Osteoblast (primary cell): Measurements from ENCODE around the gene AUTS2. TPM values are rescaled to one million over a fixed set of nuclear protein-coding genes. Genes with fewer than 3 reads are reported as not detected.
A peak's percentile ranks its signal among the peaks of the same experiment; 100 is the strongest.

Source experiments
- DNase-seq: peaks from one replicate; pipeline ENCODE4 v3.0.0; 2011; ENCODE audit warnings: low spot score, mixed read lengths; ENCODE audit not compliant: insufficient read length; ENCODE audit errors: missing footprints
- H2AFZ ChIP-seq: 2 replicates; pipeline ENCODE4 v1.6.0; 2011; ENCODE audit warnings: mild to moderate bottlenecking, low read length
- H3K27ac ChIP-seq: 2 replicates; pipeline ENCODE4 v1.5.1; 2011; ENCODE audit warnings: mild to moderate bottlenecking, low read depth, low read length, moderate library complexity
- H3K27me3 ChIP-seq: 2 replicates; pipeline ENCODE4 v1.6.0; 2012; ENCODE audit warnings: mild to moderate bottlenecking, control low read depth, inconsistent platforms, low read length, moderate library complexity; ENCODE audit not compliant: insufficient read depth
- H3K36me3 ChIP-seq: 2 replicates; pipeline ENCODE4 v1.5.1; 2011; ENCODE audit warnings: mild to moderate bottlenecking, low read length, control low read depth, moderate library complexity; ENCODE audit not compliant: insufficient read depth
- H3K4me1 ChIP-seq: 2 replicates; pipeline ENCODE4 v1.5.1; 2011; ENCODE audit warnings: mild to moderate bottlenecking, low read length, control low read depth, moderate library complexity; ENCODE audit not compliant: insufficient read depth
- H3K4me2 ChIP-seq: 2 replicates; pipeline ENCODE4 v1.6.0; 2011; ENCODE audit warnings: mild to moderate bottlenecking, low read length; ENCODE audit not compliant: insufficient read depth
- H3K4me3 ChIP-seq: fragments of 200-600 bp; sonication (generic); 3 replicates; pipeline ENCODE4 v1.5.1; 2012; ENCODE audit warnings: mild to moderate bottlenecking, low read length, inconsistent platforms; ENCODE audit not compliant: insufficient read depth
- H3K79me2 ChIP-seq: 2 replicates; pipeline ENCODE4 v1.6.0; 2012; ENCODE audit warnings: mild to moderate bottlenecking, low read length, control low read depth, inconsistent platforms; ENCODE audit not compliant: insufficient read depth
- H3K9me3 ChIP-seq: 2 replicates; pipeline ENCODE4 v1.5.1; 2011; ENCODE audit warnings: low read depth, low read length, control low read depth
- H4K20me1 ChIP-seq: 2 replicates; pipeline ENCODE4 v1.6.0; 2012; ENCODE audit warnings: mild to moderate bottlenecking, low read length, control low read depth; ENCODE audit not compliant: insufficient read depth
- total RNA-seq: library from RNA; depleted of rRNA; stranded (reverse); fragments of >200 nt; gene quantifications from 2 replicates; pipeline ENCODE4 v1.2.3, GENCODE V29; 2012
- TF ChIP-seq, protein P1 (sequence below): IDR thresholded peaks from 2 replicates; pipeline ENCODE4 v1.5.1; 2011; ENCODE audit warnings: mild to moderate bottlenecking, low read depth, low read length, moderate library complexity; ENCODE audit errors: extremely low read depth

Gene AUTS2
- total RNA-seq, 1 donor: 15.2 TPM

DNA sequence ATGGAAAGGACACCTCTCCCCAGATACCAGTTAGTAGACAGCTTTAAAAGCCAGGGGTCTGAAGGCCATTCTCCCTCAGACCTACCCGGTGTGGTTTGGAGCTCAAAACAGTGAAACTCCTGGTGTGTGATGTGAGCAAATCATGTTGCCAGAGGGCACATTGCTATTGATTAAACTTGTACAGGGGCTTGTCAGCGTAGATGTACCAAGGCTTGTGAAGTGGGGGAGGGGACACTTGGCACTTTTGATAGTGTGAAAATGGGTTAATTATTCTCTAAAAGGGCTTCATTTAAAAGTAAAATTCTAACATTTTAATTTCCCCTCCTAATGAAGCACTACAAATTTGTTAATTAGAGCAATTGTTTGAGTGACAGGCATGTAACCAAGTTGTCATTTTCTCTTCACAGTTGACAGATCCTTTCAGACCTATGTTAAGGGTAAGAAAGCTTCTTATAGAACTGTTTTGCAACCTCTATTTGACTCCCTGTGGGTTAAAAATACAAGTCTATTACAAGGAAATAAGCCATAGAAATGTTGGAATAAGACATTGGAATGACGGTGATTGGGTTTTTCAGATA is 1176.8 kb downstream of the AUTS2 start:
- DNase-seq: no peak
- Histone ChIP-seq H3K4me1 (no peaks in the 10 kb centered on the region), H3K4me3 (no peak overlapping the region), H3K36me3 (peaks cover 11% of the 10 kb centered on the region), H3K9me3 (no peaks in the 10 kb centered on the region), H2AFZ (no peak overlapping the region), H3K27me3 (no peaks in the 10 kb centered on the region), H3K79me2 (no peaks in the 10 kb centered on the region), H3K27ac (no peak overlapping the region), H3K4me2 (no peak overlapping the region), H4K20me1 (no peaks in the 10 kb centered on the region)
- TF ChIP-seq, protein P1, sequence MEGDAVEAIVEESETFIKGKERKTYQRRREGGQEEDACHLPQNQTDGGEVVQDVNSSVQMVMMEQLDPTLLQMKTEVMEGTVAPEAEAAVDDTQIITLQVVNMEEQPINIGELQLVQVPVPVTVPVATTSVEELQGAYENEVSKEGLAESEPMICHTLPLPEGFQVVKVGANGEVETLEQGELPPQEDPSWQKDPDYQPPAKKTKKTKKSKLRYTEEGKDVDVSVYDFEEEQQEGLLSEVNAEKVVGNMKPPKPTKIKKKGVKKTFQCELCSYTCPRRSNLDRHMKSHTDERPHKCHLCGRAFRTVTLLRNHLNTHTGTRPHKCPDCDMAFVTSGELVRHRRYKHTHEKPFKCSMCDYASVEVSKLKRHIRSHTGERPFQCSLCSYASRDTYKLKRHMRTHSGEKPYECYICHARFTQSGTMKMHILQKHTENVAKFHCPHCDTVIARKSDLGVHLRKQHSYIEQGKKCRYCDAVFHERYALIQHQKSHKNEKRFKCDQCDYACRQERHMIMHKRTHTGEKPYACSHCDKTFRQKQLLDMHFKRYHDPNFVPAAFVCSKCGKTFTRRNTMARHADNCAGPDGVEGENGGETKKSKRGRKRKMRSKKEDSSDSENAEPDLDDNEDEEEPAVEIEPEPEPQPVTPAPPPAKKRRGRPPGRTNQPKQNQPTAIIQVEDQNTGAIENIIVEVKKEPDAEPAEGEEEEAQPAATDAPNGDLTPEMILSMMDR: no peak

DNA sequence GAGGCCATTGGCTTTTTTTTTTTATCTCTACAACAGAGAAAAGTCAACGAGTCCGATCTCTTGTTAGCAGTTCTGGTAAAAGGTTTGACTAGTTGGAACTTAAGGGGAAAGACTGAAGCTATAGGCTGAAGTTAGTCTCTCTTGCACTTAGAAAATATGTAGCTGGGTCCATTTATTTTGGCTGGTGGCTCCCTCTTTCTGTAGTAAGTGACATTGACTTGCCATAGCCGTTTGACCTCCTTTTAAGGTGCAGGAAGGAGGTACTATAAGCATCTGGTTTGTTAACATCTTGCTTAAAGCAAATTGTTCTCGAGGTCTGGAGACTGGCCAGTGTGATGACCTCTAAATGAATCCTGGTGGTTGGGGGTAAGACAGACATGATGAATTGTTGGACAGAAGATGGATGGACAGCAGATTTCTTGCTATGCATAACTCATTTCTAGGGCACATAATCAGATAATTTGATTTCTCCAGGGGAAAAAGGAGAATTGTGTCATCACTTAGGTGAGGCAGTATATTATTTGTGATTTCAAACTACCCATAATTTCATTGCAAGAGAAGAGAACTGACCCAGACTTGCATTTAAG is 1177.4 kb downstream of the AUTS2 start:
- Histone ChIP-seq H3K9me3 (no peaks in the 10 kb centered on the region), H3K4me1 (no peaks in the 10 kb centered on the region), H3K27me3 (no peaks in the 10 kb centered on the region), H3K79me2 (no peaks in the 10 kb centered on the region), H3K4me3 (no peak overlapping the region), H3K36me3 (peaks cover 11% of the 10 kb centered on the region), H3K27ac (no peak overlapping the region), H2AFZ (no peak overlapping the region), H3K4me2 (no peak overlapping the region), H4K20me1 (no peaks in the 10 kb centered on the region)
- DNase-seq: no peak
- TF ChIP-seq, protein P1: peak; percentile 30

DNA sequence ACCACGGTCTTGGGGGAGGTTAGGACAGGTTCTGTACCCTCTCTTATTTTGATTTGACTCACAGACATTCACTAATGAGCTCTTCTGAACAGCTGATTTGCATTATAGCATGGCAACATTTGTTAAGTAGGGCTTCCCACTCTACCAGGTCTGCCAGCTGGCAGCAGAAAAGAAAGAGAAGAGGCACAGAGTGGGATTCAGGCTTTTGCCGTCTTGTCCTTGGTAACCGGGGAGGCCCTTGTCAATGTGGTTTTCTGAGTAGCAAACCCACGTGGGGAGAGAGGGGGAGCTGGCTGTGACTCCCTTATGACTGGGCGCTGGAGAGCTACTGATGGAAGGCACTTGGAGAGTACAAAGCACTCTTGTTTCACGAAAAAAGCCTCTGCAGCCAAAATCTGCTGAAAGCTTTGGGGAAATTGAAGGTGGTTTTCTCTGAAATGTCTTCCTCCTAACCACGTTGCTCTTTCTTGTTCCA is 1178.4 kb downstream of the AUTS2 start:
- Histone ChIP-seq H3K27me3 (no peaks in the 10 kb centered on the region), H3K79me2 (no peaks in the 10 kb centered on the region), H3K27ac (no peak overlapping the region), H3K4me2 (no peak overlapping the region), H2AFZ (no peak overlapping the region), H3K4me3 (no peak overlapping the region), H4K20me1 (no peaks in the 10 kb centered on the region), H3K4me1 (no peaks in the 10 kb centered on the region), H3K36me3 (peaks cover 11% of the 10 kb centered on the region), H3K9me3 (no peaks in the 10 kb centered on the region)
- no peak for DNase-seq
- TF ChIP-seq, protein P1: no peak

DNA sequence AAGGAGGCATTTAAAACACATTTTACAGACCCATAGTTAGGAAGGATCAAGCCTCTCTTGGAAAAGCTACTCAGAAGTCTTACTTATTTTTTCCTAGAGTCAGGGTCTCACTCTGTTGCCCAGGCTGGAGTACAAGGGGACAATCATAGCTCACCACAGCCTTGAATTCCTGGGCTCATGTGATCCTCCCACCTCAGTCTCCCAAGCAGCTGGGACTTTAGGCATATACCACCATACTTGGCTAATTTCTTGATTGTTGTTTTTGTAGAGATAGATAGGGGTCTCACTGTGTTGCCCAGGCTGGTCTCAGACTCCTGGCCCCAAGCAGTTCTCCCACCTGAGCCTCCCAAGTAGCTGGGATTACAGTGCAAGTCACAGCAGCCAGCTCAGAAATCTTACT is 1179.0 kb downstream of the AUTS2 start:
- H3K4me1 ChIP-seq: no peaks in the 10 kb centered on the region
- H4K20me1 ChIP-seq: no peaks in the 10 kb centered on the region
- TF ChIP-seq, protein P1: no peak
- no peaks in the 10 kb centered on the region for H3K79me2 ChIP-seq
- no peak overlapping the region for H3K4me2 ChIP-seq
- H3K27ac ChIP-seq: no peak overlapping the region
- H3K36me3 ChIP-seq: peaks cover 13% of the 10 kb centered on the region
- no peak overlapping the region for H3K4me3 ChIP-seq
- no peak overlapping the region for H2AFZ ChIP-seq
- H3K9me3 ChIP-seq: no peaks in the 10 kb centered on the region
- no peaks in the 10 kb centered on the region for H3K27me3 ChIP-seq
- no peak for DNase-seq
